ENCODE results near the gene DMD. TPM values are rescaled to one million over a fixed set of nuclear protein-coding genes. Genes with fewer than 3 reads are reported as not detected.

DMD gene
- total and polyA plus RNA-seq, 8 donors = 6.8 to 117 (median 44.2) TPM

DNA sequence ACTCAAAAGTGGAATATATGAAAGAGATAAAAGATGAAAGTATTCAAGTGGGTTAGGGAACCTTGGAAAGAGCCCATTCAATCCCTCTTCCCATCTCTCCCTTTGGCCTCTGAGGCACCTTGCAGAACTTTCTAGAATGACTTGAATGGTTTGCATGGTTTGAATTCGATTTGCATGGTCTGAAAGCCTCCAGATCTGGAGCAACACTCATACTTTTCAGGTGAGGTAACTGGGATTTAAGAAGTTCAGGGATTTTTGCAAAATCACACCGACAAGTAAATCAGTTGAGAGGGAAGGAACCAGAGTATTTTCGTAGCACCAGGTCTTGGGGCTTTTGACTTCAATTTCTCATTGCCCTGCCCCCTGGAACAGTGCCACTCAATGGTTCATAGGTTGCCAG lies 1663.5 kb downstream of the DMD start:
- Histone ChIP-seq H3K4me3 (no peak overlapping the region), H3K9me3 (no peaks in the 10 kb centered on the region), H3K27ac (no peak overlapping the region), H3K4me1 (no peaks in the 10 kb centered on the region), H3K27me3 (no peaks in the 10 kb centered on the region), H3K36me3 (no peaks in the 10 kb centered on the region)
- 62 to 84% (median 81%) methylated on average over 3 of the region's 3 CpGs for WGBS, 5 donors
- DNase-seq = no peak
- no peak for TF ChIP-seq POLR2A (IDR thresholded peaks at IDR 0.05)
- TF ChIP-seq EP300 (IDR thresholded peaks at IDR 0.05) = no peak
- no peak for TF ChIP-seq POLR2AphosphoS5 (IDR thresholded peaks at IDR 0.05)
- TF ChIP-seq, protein P1, sequence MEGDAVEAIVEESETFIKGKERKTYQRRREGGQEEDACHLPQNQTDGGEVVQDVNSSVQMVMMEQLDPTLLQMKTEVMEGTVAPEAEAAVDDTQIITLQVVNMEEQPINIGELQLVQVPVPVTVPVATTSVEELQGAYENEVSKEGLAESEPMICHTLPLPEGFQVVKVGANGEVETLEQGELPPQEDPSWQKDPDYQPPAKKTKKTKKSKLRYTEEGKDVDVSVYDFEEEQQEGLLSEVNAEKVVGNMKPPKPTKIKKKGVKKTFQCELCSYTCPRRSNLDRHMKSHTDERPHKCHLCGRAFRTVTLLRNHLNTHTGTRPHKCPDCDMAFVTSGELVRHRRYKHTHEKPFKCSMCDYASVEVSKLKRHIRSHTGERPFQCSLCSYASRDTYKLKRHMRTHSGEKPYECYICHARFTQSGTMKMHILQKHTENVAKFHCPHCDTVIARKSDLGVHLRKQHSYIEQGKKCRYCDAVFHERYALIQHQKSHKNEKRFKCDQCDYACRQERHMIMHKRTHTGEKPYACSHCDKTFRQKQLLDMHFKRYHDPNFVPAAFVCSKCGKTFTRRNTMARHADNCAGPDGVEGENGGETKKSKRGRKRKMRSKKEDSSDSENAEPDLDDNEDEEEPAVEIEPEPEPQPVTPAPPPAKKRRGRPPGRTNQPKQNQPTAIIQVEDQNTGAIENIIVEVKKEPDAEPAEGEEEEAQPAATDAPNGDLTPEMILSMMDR (IDR thresholded peaks at IDR 0.05) = no peak
- intact Hi-C loops (cut with DNase I; ENCODE audit: low total_unique reads) = no loop called here

DNA sequence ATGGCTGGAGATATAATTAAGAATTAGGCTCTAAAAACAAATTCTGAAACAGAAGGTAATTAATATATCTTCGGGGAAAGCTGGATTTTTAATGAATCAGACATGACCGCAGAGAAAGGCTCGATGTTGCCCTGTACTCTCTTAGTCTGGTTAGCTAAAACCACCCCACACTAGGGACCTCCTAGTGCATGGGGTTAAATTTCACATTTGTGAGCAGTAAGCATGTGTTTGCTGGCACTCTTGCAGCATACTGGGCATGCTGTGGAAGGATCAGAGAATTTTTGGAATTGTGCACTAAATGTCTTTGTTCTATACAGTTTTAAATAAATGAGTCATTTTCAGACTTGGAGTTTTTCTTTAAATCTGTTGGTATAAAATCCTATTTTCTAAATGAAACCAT lies 1663.9 kb downstream of the DMD start:
- no peak overlapping the region for H3K27ac ChIP-seq
- intact Hi-C loops (cut with DNase I; ENCODE audit: low total_unique reads) = no loop called here
- DNase-seq = no peak
- TF ChIP-seq, protein P1 (IDR thresholded peaks at IDR 0.05) = no peak
- TF ChIP-seq POLR2A (IDR thresholded peaks at IDR 0.05) (no peak), EP300 (IDR thresholded peaks at IDR 0.05) (no peak), POLR2AphosphoS5 (IDR thresholded peaks at IDR 0.05) (no peak)
- H3K9me3 ChIP-seq = no peaks in the 10 kb centered on the region
- H3K27me3 ChIP-seq = no peaks in the 10 kb centered on the region
- H3K4me3 ChIP-seq = no peak overlapping the region
- no peaks in the 10 kb centered on the region for H3K36me3 ChIP-seq
- 87 to 96% (median 90%) methylated on average over 3 of the region's 3 CpGs for WGBS, 5 donors
- no peaks in the 10 kb centered on the region for H3K4me1 ChIP-seq

GRCh38 chrX:31546126-31546525 lies 1665.2 kb downstream of the DMD start:
- no peaks in the 10 kb centered on the region for H3K36me3 ChIP-seq
- TF ChIP-seq, protein P1 (IDR thresholded peaks at IDR 0.05) = no peak
- no peak for TF ChIP-seq EP300 (IDR thresholded peaks at IDR 0.05)
- TF ChIP-seq POLR2A (IDR thresholded peaks at IDR 0.05) = no peak
- TF ChIP-seq POLR2AphosphoS5 (IDR thresholded peaks at IDR 0.05) = no peak
- H3K4me1 ChIP-seq = no peaks in the 10 kb centered on the region
- intact Hi-C loops (cut with DNase I; ENCODE audit: low total_unique reads) = no loop called here
- no peaks in the 10 kb centered on the region for H3K9me3 ChIP-seq
- no peak overlapping the region for H3K4me3 ChIP-seq
- no peaks in the 10 kb centered on the region for H3K27me3 ChIP-seq
- no peak overlapping the region for H3K27ac ChIP-seq
- DNase-seq = no peak
- 51 to 76% (median 62%) methylated on average over 2 to 3 of the region's 3 CpGs for WGBS, 5 donors

- WGBS, 5 donors = 71 to 93% (median 87%) methylated on average over 5 of the region's 5 CpGs
- no peak for DNase-seq
- no peaks in the 10 kb centered on the region for H3K36me3 ChIP-seq
- H3K9me3 ChIP-seq = no peaks in the 10 kb centered on the region
- no peaks in the 10 kb centered on the region for H3K27me3 ChIP-seq
- intact Hi-C loops (cut with DNase I; ENCODE audit: low total_unique reads) = no loop called here
- TF ChIP-seq POLR2A (IDR thresholded peaks at IDR 0.05) (no peak), POLR2AphosphoS5 (IDR thresholded peaks at IDR 0.05) (no peak), EP300 (IDR thresholded peaks at IDR 0.05) (no peak)
- TF ChIP-seq, protein P1 (IDR thresholded peaks at IDR 0.05) = no peak
- no peak overlapping the region for H3K4me3 ChIP-seq
- no peak overlapping the region for H3K27ac ChIP-seq
- H3K4me1 ChIP-seq = no peaks in the 10 kb centered on the region
These were observed 1665.6 kb downstream of the DMD start for GRCh38 chrX:31545726-31546125.
